Measurements from ENCODE around the gene RAB1A. TPM values are rescaled to one million over a fixed set of nuclear protein-coding genes. Genes with fewer than 3 reads are reported as not detected.
A peak's percentile ranks its signal among the peaks of the same experiment; 100 is the strongest.

RAB1A gene
- polyA plus RNA-seq (2011; rRNA removed) (351 and 417 TPM in 2 replicates), polyA plus RNA-seq (2017; fragmentation: RNase III; extraction: RNeasy Plus Mini Kit Qiagen cat#74134 plus additional on column Dnase treatment) (269 to 320 TPM (median 308 TPM) in 3 replicates), polyA minus RNA-seq (2011; rRNA and poly(A)+ RNA removed) (60.8 and 99.9 TPM in 2 replicates)
- polyA plus RNA-seq (2012; cell fraction: cytosol; rRNA removed): 166 and 174 TPM in 2 replicates
- 34.8 and 53.4 TPM in 2 replicates for polyA plus RNA-seq (2012; cell fraction: nucleus; rRNA removed)

- no peak for FAIRE-seq
Measured at GRCh38 chr2:65129826-65130663, at the start of gene RAB1A. Gene RAB1A, minus strand, starts transcription at chr2:65130106. Its CDS starts 191 bp downstream, at chr2:65129915.

GRCh38 chr2:65177751-65178442, 48.0 kb upstream of the RAB1A start:
- peak; percentile 30 to 41; a peak in 2 of 6 replicates for ATAC-seq
- ChIA-PET POLR2A (no interaction called here), CTCF (interaction anchor here (1.1 to 4.7 kb wide), 10 partner anchors 8 to 260 kb away, joined by 3 to 51 read pairs (median 4); no protein-coding TSS in a partner anchor)
- no peak for DNase-seq (ENCODE audit: low read depth in 1 of 2, low spot score in 1 of 2)
- H3K4me1 ChIP-seq: peaks cover 5% of the 10 kb centered on the region; the same call in 1 of the 3 replicates
- no peak for TF ChIP-seq CEBPB (IDR thresholded peaks at IDR 0.05)
- TF ChIP-seq MAX (IDR thresholded peaks at IDR 0.05): no peak
- no peak for TF ChIP-seq RCOR1 (IDR thresholded peaks at IDR 0.05; ENCODE audit: low read depth, low read length)
- no peak for TF ChIP-seq BHLHE40 (IDR thresholded peaks at IDR 0.05; ENCODE audit: low read depth, low read length)
- no peak for TF ChIP-seq REST (IDR thresholded peaks at IDR 0.05)
- TF ChIP-seq USF2 (IDR thresholded peaks at IDR 0.05): no peak
- TF ChIP-seq ESRRA (IDR thresholded peaks at IDR 0.05; ENCODE audit: borderline replicate concordance, low read length): no peak
- TF ChIP-seq NFE2L2 (conservative IDR thresholded peaks at IDR 0.05; ENCODE audit: low read length): no peak
- no peak overlapping the region for H3K4me2 ChIP-seq
- FAIRE-seq: no peak
- WGBS (ENCODE audit: missing lambda C conversion rate): 65% methylated on average over 8 of the region's 8 CpGs
- no peak overlapping the region for H3K4me3 ChIP-seq
- 0 out of 3 replicates have a peak, but pooled peaks cover 10% of the 10 kb centered on the region for H3K9me3 ChIP-seq
- H3K27ac ChIP-seq: no peak overlapping the region

More at GRCh38 chr2:65129826-65130663, at the start of gene RAB1A:
- Histone ChIP-seq H3K4me3 (peak within 1 kb of the TSS; percentile 85), H3K27ac (peak within 1 kb of the TSS; percentile 95), H3K4me1 (peaks cover 42% of the 10 kb centered on the region), H3K9me3 (no peaks in the 10 kb centered on the region), H3K4me2 (peak within 1 kb of the TSS; percentile 88)
- peak; percentile 91 to 97 for ATAC-seq
- WGBS (ENCODE audit: missing lambda C conversion rate): 2% methylated on average over 42 of the region's 76 CpGs
- peak; percentile 96 to 100 for DNase-seq (ENCODE audit: low read depth in 1 of 2, low spot score in 1 of 2)
- ChIA-PET POLR2A (interaction anchor here (0.5 to 2.5 kb wide), 39 partner anchors 8 to 799 kb away, joined by 3 to 41 read pairs (median 4); partner anchors contain the start of genes ACTR2, CEP68, SERTAD2 and SLC1A4), CTCF (interaction anchor here (0.7 to 3.2 kb wide), 20 partner anchors 8 to 212 kb away, joined by 3 to 20 read pairs (median 4); partner anchors contain the start of gene ACTR2)
- TF ChIP-seq RAD21 (conservative IDR thresholded peaks at IDR 0.05 in 1 of 2, IDR thresholded peaks at IDR 0.05 in 1 of 2) (peak in 1 of 2 experiments; percentile 46; a peak in 2 of 5 replicates), JUN (IDR thresholded peaks at IDR 0.05) (peak; percentile 71 to 79; a peak in 3 of 5 replicates), EHMT2 (IDR thresholded peaks at IDR 0.05; ENCODE audit: low read depth) (no peak), KDM5A (IDR thresholded peaks at IDR 0.05) (no peak), TFCP2L1 (CRISPR knock-in tag; IDR thresholded peaks at IDR 0.05) (0 out of 2 replicates have a peak, but pooled peaks have one; percentile 3), HOXB13 (CRISPR knock-in tag; IDR thresholded peaks at IDR 0.05; ENCODE audit: low read depth) (no peak), RFX5 (IDR thresholded peaks at IDR 0.05) (0 out of 2 replicates have a peak, but pooled peaks have one; percentile 35), SMC3 (IDR thresholded peaks at IDR 0.05) (peak; percentile 39; the same call in 1 of the 3 replicates), FOSL2 (IDR thresholded peaks at IDR 0.05) (no peak), FOSL2 (CRISPR knock-in tag; IDR thresholded peaks at IDR 0.05) (0 out of 2 replicates have a peak, but pooled peaks have one; percentile 14), PHF8 (IDR thresholded peaks at IDR 0.05; ENCODE audit: borderline replicate concordance, low read depth) (peak; percentile 93), MAX (IDR thresholded peaks at IDR 0.05) (peak; percentile 66), CEBPB (IDR thresholded peaks at IDR 0.05) (0 out of 4 replicates have a peak, but pooled peaks of 1 of the 2 experiments have one; percentile 43), POLR2A (IDR thresholded peaks at IDR 0.05; ENCODE audit: low read length) (peak; percentile 78), MYC (IDR thresholded peaks at IDR 0.05; ENCODE audit: borderline replicate concordance, low read length) (peak; percentile 86), KDM1A (IDR thresholded peaks at IDR 0.05; ENCODE audit: low read depth) (no peak), CTCF (IDR thresholded peaks at IDR 0.05) (peak; percentile 42), MAZ (IDR thresholded peaks at IDR 0.05; ENCODE audit: borderline replicate concordance, low read depth, low read length) (peak; percentile 100), E2F6 (IDR thresholded peaks at IDR 0.05; ENCODE audit: borderline replicate concordance, low read depth) (peak; percentile 63; the same call in 1 of the 2 replicates)

Measured in A549 (cell line).